Fibroblast of skin of scalp (primary cell): Measurements from ENCODE around the gene RHOB. TPM values are rescaled to one million over a fixed set of nuclear protein-coding genes. Genes with fewer than 3 reads are reported as not detected.
"Not testable (repeated sequence)": the region's sequence is repeated elsewhere in the genome, so short reads cannot be mapped to it uniquely, and the experiment has no call there.

Experiments
- DNase-seq: peaks from one replicate; pipeline ENCODE4 v3.0.0-alpha.2; 2013
- polyA plus RNA-seq, 2 experiments: library from polyadenylated mRNA; unstranded; fragments of 120-200 nt; gene quantifications; one replicate each; pipeline ENCODE4 v1.2.1, GENCODE V29; 2013; ENCODE audit not compliant: insufficient read length in 2 of 2

Gene RHOB
- polyA plus RNA-seq (2013, experiment 1 of 2; ENCODE audit: insufficient read length), result 163 TPM
- polyA plus RNA-seq (2013, experiment 2 of 2; ENCODE audit: insufficient read length), result 151 TPM

DNA sequence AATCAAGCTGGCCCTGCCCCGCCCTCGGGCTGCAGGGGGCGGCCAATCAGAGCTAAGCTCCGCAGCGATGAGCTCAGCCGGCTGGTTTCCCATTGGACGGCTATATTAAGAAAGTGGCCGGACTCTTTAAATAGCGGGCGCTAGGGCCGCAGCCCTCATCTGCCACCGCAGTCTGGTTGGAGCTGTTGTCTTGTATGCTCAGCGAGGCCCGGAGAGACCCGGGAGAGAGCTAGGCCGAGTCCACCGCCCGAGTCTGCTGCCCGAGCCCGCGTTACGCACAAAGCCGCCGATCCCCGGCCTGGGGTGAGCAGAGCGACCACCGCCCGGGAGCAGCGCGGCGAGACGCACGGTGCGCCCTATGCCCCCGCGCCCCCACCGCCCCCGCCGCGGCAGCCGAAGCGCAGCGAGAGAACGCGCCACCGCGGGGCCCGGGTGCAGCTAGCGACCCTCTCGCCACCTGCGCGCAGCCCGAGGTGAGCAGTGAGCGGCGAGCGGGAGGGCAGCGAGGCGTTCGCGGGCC, at the start of gene RHOB:
Gene RHOB (plus strand): TSS at position 158 of the 520 bp plus-strand sequence. CDS start 392 bp downstream, outside the sequence.
- DNase-seq, result peak; percentile 99

DNA sequence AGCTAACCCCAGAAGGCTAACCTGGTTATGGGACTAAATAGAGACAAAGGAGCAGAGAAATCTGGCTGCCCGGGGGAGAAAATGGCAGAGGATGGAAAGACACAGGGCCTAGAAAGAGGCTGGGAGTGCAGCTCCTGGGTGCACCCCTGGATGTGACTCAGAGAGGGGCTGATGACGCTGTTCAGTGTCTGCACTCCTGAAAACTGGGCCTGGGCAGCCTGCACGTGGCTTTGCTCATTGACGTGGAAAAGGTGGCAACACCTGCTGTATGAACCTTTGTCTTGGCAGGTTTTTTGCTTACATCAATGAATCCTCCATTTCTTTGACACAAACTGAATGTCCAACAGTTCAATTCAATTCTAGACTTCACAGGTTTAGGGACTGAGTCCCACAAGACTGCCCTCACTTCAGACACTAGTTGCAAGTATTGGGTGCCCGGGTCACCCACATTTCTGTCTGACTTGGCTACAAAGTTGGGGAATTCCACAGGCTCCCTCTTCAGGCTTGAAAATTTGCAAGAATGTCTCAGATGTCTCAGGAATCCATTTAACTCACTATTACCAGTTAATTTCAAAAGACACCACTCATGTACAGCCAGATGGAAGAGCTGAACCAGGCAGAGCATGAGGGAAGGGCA, 48.9 kb upstream of the RHOB start:
- no peak for DNase-seq

- DNase-seq, result peak; percentile 42
These were observed 47.8 kb upstream of the RHOB start for GRCh38 chr2:20398956-20399567.

DNA sequence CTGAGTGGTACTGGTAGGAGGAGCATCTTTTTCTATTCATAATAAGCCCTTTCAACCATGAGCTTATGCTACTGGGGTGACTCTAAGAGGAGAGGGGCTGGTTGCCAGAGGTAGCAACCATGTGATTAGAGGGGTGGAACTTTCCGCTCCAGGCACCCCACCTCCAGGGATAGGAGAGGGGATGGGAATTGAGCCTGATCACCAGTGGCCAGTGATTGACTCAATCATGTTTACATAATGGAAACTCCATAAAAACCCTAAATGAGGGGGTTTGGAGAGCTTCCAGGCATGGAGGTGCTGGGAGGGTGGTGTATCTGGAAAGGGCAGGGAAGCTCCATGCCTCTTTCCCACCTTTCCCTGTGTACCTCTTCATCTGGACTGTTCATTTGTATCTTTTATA, 46.6 kb upstream of the RHOB start:
- DNase-seq, result no peak

DNA sequence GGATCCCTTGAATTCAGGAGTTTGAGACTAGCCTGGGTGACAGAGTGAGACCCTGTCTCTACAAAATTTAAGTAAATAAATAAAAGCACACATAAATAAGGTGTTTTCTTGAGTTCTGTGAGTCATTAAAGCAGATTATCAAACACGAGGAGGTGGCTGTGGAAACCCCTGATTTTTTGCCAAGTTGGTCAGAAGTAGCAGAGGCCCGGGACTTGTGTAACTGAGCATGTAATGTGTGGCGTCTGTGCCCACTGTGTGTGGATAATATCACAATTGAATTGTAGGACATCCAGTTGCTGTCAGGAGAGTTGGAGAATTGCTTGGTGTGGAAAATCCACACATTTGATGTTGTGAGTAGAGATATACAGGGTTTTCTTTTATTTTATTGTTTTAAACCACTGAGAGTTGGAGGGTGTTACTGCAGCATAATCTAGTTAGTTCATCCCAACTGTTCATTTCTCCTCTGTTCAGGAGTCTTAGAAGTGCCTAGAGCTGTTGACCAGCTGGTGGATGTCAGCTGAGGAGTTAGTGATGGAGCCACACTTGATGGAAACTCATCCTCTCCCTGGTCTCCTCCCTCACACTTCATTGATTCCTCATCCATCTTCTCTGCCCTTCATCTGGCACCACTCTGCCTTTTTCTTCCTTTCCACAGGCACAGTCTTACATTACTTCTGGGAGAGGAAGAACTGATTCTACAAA, 45.9 kb upstream of the RHOB start:
- DNase-seq, result no peak

DNA sequence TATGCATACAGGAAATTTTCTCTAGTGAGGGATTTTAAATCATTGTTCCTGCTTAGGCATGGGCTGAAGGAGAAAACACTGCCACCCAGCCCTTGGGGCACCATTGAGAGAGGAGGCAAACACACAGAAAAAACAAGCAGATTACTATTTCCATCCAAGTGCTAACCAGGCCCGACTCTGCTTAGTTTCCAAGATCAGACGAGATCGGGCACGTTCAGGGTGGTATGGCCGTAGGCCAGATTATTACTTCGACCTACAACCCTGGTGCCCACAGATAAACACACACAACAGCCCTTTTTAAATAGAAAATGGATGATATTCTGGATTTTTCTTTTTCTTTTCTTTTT, 45.4 kb upstream of the RHOB start:
- no peak for DNase-seq

GRCh38 chr2:20403774-20404312, 43.0 kb upstream of the RHOB start:
- no peak for DNase-seq

GRCh38 chr2:20404950-20405349, 41.9 kb upstream of the RHOB start:
- DNase-seq, result no peak

- DNase-seq, result no peak
These were observed 37.8 kb upstream of the RHOB start for GRCh38 chr2:20409039-20409438.

DNA sequence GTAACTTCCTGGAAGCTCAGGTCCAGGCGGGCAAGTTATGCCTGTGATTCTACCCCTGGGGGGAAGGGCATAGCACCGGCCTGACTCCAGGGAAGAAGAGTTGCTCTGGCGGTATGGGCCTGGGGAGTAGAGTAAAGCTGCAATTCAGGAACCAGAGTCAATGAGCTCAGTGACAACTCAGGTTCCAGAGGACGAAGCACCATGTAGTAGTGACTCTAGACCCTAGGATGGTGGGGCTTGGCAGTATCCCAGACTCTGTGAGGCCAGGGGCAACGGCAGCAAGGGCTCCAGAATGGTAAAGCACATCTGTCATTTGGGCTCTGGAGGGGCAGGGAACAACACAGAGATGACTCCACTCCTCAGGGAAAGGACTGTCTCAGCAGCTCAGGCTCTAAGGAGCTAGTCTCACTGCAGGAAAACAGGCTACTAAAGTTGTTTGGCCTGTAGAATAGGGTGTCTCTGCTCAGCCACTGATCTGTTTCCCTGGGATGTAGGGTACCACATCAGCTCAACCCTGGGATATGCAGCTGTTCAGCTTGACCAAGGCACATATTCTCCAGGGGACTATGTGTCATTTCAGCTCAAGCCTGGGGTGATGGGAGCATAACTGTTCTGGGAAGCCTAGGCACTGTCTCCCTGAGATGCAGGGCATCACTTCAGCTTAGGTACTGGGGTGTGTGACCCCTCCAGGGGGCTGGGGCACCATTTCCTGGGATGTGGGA, 36.2 kb upstream of the RHOB start:
- DNase-seq, result no peak

- DNase-seq, result peak; percentile 78
These were observed 35.4 kb upstream of the RHOB start for GRCh38 chr2:20411361-20411894.

DNA sequence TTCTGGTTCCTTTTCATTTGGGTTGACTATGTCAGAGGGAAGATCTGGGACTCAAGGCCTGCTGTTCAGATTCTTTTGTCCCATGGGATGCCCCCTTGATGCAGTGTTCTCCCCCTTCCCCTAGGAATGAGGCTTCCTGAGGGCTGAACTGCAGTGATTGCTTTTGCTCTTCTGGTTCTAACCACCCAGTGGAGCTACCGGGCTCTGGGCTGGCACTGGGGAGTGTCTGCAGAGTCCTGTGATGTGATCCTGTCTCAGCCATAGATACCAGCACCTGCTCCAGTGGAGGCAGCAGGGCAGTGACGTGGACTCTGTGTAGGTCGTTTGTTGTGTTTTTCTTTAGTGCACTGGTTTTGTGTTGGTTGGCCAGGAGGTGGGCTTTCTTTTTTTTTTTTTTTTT, 32.1 kb upstream of the RHOB start:
- DNase-seq, result no peak

DNA sequence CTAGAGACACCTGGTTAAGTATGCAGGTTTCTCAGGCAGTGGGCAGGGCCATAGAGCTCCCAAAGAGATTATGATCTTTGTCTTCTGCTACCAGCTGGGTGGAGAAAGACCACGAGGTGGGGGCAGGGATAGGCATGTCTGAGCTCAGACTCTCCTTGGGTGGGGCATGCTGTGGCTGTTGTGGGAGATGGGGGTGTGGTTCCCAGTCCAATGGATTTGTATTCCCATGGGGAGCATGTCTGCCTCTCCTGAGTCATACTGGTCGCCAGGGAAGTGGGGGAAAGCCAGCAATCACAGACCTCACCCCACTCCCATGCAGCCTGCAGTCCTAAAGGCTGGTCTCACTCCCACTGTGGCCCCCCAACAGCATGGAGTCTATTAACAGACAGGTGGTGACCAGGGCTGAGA, 31.4 kb upstream of the RHOB start:
- peak; percentile 82 for DNase-seq

DNA sequence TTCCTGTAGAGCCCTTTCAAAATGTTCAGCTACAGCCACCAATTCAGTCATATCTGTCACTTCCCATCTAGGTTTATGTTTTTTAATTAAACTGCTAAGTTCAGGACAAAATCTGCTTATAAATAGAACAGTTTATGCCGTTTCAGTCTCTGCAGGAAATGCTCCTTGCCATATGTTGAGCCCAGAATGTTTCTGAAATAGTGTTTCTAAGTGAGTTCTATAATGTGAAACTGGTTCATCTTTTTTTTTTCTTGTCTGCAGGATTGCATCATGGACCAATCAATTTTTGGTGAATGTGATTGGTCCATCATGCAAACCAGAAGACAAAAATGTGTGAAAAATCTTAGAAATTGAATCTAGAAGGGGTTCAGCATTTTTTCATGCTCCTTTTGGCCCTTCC, 30.2 kb upstream of the RHOB start:
- no peak for DNase-seq

- not testable (repeated sequence) for DNase-seq
These were observed 29.5 kb upstream of the RHOB start for GRCh38 chr2:20417230-20417821.

DNA sequence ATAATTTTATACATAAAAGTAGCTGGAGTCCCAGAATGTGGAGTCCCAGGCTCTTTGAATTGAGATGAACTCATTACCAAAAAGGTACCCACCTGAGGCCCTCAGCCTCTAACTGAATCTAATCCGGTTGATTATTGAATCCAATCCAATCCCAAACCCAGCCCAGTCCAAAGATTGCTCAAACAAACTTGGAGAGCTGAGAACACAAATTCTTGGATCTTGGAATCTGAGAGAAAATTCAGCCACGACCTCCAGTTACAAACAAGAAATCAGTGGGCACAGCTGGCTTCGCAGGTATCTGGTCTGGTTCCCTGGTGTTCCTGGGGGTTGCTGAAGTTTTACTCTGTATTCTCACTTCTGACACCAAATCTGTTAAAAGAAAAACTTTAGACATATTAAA, 28.4 kb upstream of the RHOB start:
- no peak for DNase-seq

GRCh38 chr2:20419007-20419576, 27.8 kb upstream of the RHOB start:
- no peak for DNase-seq

DNA sequence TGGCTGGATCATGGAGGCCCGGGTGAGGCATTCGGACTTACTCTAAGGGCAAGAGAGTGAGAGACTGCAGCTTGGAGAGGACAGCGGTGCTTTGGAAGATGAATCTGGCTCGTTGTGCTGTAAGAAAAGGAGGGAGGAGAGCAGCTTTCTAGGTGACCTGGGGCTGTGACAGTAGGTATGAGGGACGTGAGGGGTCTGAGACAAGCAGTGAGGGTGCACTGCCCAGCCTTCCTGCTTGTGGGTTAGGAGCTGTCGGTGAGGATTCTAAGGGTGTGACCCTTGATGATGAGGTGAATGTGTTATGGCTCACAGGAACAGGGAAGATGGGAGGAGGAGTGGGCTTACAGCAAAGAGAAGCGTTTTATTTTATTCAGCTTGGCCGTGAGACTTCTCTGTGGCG, 27.1 kb upstream of the RHOB start:
- DNase-seq, result no peak

DNA sequence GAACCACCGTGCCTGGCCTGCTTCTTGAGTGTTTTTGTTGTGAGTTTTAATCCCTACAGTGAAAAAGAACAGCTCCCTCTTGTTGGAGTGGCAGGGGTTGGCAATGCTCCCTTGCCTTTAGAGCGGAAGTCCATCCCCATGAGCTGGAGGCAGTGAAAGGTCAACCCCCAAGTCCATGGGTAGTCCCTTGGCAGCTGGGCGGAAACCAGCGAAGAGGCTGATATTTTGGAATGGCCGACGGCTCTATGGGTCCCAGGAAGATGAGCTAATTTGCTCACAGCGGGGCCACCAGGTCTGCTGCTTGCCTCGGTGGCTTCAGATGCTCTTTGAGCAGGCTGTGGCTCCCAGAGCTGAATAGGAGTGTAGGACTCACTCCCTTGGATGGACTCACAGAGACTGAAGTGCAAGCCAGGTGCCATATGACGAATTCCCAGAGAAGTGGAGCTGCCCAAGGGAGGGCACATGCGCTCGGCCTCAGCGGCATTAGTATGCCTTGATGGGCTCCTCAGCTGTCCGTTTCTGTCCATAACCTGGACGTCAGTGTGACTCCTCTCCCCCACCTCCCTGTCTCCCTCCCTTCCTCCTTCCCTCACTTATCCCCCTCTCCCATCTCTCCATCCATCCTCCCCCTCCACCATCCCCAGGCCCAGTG, 25.4 kb upstream of the RHOB start:
- no peak for DNase-seq

DNA sequence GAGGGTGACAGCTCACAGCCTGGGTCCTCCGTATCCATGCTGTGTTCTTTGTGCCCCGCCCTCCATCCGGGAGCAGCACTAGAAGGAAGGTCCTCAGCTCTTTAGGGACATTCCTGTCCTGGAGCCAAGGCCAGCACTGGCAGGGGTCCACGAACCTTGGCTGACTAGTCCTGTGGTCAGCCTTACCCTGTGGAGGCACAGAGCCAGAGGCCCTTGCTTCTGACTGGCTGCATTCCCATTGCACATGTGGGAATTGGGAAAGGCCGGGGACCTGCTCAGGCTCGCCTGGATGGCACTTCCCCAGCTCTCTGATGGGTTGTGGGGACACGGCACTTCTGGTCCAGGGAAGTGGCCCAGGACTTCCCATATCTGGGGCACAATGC, 24.9 kb upstream of the RHOB start:
- peak; percentile 95 for DNase-seq
